CD4-positive, CD25-positive, alpha-beta regulatory T cell (primary cell): ENCODE data around the gene PDE4D. TPM values are rescaled to one million over a fixed set of nuclear protein-coding genes. Genes with fewer than 3 reads are reported as not detected.

Experiments used
- ATAC-seq, 2 donors: fragments of 150-1000 bp; cut with Tn5 transposase; one replicate each; pipeline ENCODE4 v1.10.0; 2021; ENCODE audit warnings: low read depth in 2 of 2, moderate number of reproducible peaks in 2 of 2, moderate library complexity in 1 of 2
- DNase-seq, 3 donors: peaks; one replicate each; pipeline versions ENCODE4 v3.0.0 to v3.0.0-alpha.2; 2012 to 2022; ENCODE audit warnings: mixed read lengths in 1 of 3
- H3K27ac ChIP-seq: one replicate; pipeline ENCODE4 v1.7.0; 2013; ENCODE audit warnings: mild to moderate bottlenecking, low read length; ENCODE audit not compliant: insufficient read depth, poor library complexity, severe bottlenecking
- H3K27me3 ChIP-seq: one replicate; pipeline ENCODE4 v1.7.0; 2013; ENCODE audit warnings: low read length; ENCODE audit not compliant: control insufficient read depth, insufficient read depth
- H3K36me3 ChIP-seq: one replicate; pipeline ENCODE4 v1.7.0; 2013; ENCODE audit warnings: mild to moderate bottlenecking, low read length, moderate library complexity; ENCODE audit not compliant: control insufficient read depth, insufficient read depth
- H3K4me1 ChIP-seq: 2 replicates; pipeline ENCODE4 v1.7.0; 2013; ENCODE audit warnings: mild to moderate bottlenecking, low read length; ENCODE audit not compliant: insufficient read depth, control insufficient read depth, poor library complexity, severe bottlenecking
- H3K4me3 ChIP-seq: one replicate; pipeline ENCODE4 v1.7.0; 2013; ENCODE audit warnings: low read depth, mild to moderate bottlenecking, low read length, moderate library complexity
- H3K9me3 ChIP-seq, 2 experiments: 1 replicate in 1 of 2; 2 replicates in 1 of 2; pipeline ENCODE4 v1.7.0; 2013; ENCODE audit warnings: low read length in 2 of 2, mild to moderate bottlenecking in 1 of 2, moderate library complexity in 1 of 2; ENCODE audit not compliant: control insufficient read depth in 2 of 2
- H3K27ac Mint-ChIP-seq, 3 donors: one replicate each; pipeline ENCODE4 v1.8.0; 2020 to 2022; ENCODE audit warnings: mild to moderate bottlenecking in 3 of 3, mixed read lengths in 3 of 3, moderate library complexity in 2 of 3
- H3K27me3 Mint-ChIP-seq: one replicate; pipeline ENCODE4 v1.8.0; 2022; ENCODE audit warnings: mild to moderate bottlenecking, mixed read lengths
- H3K36me3 Mint-ChIP-seq: one replicate; pipeline ENCODE4 v1.8.0; 2020; ENCODE audit warnings: mixed read lengths
- H3K4me1 Mint-ChIP-seq, 4 donors: one replicate each; pipeline ENCODE4 v1.8.0; 2020 to 2022; ENCODE audit warnings: mixed read lengths in 4 of 4, mild to moderate bottlenecking in 1 of 4
- H3K4me3 Mint-ChIP-seq, 4 donors: one replicate each; pipeline ENCODE4 v1.8.0; 2020 to 2022; ENCODE audit warnings: mild to moderate bottlenecking in 4 of 4, mixed read lengths in 4 of 4, moderate library complexity in 3 of 4
- H3K9me3 Mint-ChIP-seq, 7 donors: one replicate each; pipeline ENCODE4 v1.8.0; 2020 to 2022; ENCODE audit warnings: mixed read lengths in 7 of 7, mild to moderate bottlenecking in 3 of 7, moderate library complexity in 2 of 7
- polyA plus RNA-seq, 4 donors: library from polyadenylated mRNA; unstranded; fragments of 300-500 nt; fragmentation: Illumina TruSeq; gene quantifications; one replicate each; pipeline ENCODE4 v1.2.3, GENCODE V29; 2021
- total RNA-seq: library from RNA; stranded (reverse); gene quantifications from one replicate; pipeline ENCODE4 v1.2.3, GENCODE V29; 2022

The PDE4D gene
- total and polyA plus RNA-seq, 5 donors from 2014 or later: 2.1 to 39.9 (median 4.8) TPM

DNA sequence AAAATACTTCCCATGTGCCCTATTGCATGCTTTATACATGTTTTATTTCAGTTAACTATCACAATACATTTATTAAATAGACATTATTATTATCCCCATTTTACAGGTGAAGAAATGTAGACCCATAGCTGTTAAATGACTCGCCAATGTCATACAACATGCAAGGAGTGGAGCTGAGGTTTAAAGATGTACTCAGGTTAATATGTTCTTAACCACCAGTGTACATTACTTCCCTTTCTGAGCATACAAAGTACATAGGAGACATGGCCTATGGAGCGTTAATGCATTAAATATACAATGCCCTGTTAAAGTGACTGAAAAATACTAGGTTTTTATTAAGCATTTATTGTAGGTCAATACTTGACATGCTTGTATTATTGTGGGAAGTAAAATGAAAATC is 407.0 kb downstream of the PDE4D start:
- H3K4me3 Mint-ChIP-seq: no peak overlapping the region
- no peak overlapping the region for H3K27ac Mint-ChIP-seq
- H3K36me3 ChIP-seq: no peaks in the 10 kb centered on the region
- no peak overlapping the region for H3K27ac ChIP-seq
- H3K9me3 ChIP-seq: no peaks in the 10 kb centered on the region
- peaks cover 0 to 6% (median 2%) of the 10 kb centered on the region in 4 donors for H3K4me1 Mint-ChIP-seq
- DNase-seq (no peak), ATAC-seq (no peak)
- no peaks in the 10 kb centered on the region for H3K36me3 Mint-ChIP-seq
- H3K27me3 ChIP-seq: no peaks in the 10 kb centered on the region
- no peak overlapping the region for H3K4me3 ChIP-seq
- no peaks in the 10 kb centered on the region for H3K27me3 Mint-ChIP-seq
- peaks cover 0 to 2% (median 0%) of the 10 kb centered on the region in 7 donors for H3K9me3 Mint-ChIP-seq
- H3K4me1 ChIP-seq: no peaks in the 10 kb centered on the region

DNA sequence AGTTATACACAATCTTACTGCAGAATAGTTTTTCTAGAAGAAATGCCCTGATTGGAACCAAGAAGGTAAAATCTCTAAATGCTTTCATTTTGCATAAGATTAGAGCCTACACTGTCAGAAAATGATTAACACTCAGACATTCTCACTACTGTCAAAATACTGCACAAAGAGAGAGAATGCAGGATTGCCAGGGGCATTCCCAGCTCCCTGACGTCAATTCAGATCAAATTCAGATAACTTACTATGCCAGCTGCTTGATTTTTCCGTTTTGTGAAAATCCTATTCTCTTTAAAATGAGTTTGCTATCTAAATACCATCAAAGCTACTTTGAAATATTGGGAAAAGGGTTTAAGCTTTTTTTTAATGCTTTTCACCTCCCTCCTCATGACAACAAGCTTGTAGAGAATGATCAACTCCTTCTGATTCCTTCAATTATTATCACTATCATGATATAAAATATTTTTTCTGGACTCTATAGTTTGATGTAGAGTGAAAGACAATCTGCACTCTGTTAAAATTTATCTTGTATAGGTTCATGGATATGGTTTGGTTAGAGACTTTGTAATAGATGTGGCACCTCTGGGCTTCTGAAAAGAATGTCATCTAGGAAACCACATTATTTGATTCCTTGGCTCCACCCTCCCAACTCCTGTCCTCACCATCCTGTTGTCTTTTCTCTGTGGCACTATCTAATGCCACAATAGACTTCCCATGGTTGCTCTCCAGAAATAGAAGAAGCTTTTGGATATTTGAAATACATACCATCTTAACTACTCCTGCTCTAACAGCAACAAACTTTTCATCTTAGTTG is 407.7 kb downstream of the PDE4D start:
- no peak overlapping the region for H3K4me3 ChIP-seq
- Mint-ChIP-seq H3K9me3 (peaks cover 0 to 2% (median 0%) of the 10 kb centered on the region in 7 donors), H3K4me1 (peaks cover 0 to 6% (median 2%) of the 10 kb centered on the region in 4 donors), H3K4me3 (no peak overlapping the region), H3K36me3 (no peaks in the 10 kb centered on the region), H3K27ac (no peak overlapping the region), H3K27me3 (no peaks in the 10 kb centered on the region)
- H3K27ac ChIP-seq: no peak overlapping the region
- H3K9me3 ChIP-seq: no peaks in the 10 kb centered on the region
- no peaks in the 10 kb centered on the region for H3K36me3 ChIP-seq
- no peaks in the 10 kb centered on the region for H3K4me1 ChIP-seq
- H3K27me3 ChIP-seq: no peaks in the 10 kb centered on the region
- ATAC-seq (no peak), DNase-seq (no peak)

- Mint-ChIP-seq H3K4me1 (peaks cover 0 to 6% (median 2%) of the 10 kb centered on the region in 4 donors), H3K9me3 (peaks cover 0 to 3% (median 0%) of the 10 kb centered on the region in 7 donors), H3K27ac (no peak overlapping the region), H3K36me3 (no peaks in the 10 kb centered on the region), H3K27me3 (no peaks in the 10 kb centered on the region), H3K4me3 (no peak overlapping the region)
- no peaks in the 10 kb centered on the region for H3K4me1 ChIP-seq
- ATAC-seq (no peak), DNase-seq (no peak)
- no peaks in the 10 kb centered on the region for H3K36me3 ChIP-seq
- H3K4me3 ChIP-seq: no peak overlapping the region
- no peak overlapping the region for H3K27ac ChIP-seq
- no peaks in the 10 kb centered on the region for H3K27me3 ChIP-seq
- no peaks in the 10 kb centered on the region for H3K9me3 ChIP-seq
Observed at GRCh38 chr5:59485107-59485506, 408.4 kb downstream of the PDE4D start.

DNA sequence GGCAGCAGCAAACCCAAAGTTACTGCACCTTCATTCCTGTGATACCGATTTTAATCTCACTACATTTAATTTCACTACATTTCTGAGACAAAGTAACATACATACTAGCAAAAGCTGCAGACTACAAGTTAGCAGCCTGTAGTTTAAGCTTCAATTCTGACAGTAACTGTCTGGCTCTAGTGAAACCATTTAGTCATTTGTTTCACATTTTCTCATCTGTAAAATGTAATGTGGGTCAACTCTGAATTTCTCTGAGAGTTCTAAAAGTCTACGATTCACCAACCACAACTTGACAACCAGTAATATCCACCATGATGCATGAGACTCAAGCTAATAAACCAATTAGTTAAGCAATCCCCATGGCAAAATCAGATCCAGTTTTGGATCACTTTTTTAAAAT is 408.9 kb downstream of the PDE4D start:
- H3K27ac ChIP-seq: no peak overlapping the region
- Mint-ChIP-seq H3K4me3 (no peak overlapping the region), H3K9me3 (peaks cover 0 to 3% (median 0%) of the 10 kb centered on the region in 7 donors), H3K4me1 (peaks cover 0 to 6% (median 2%) of the 10 kb centered on the region in 4 donors), H3K36me3 (no peaks in the 10 kb centered on the region), H3K27me3 (no peaks in the 10 kb centered on the region), H3K27ac (no peak overlapping the region)
- ATAC-seq (no peak), DNase-seq (no peak)
- H3K27me3 ChIP-seq: no peaks in the 10 kb centered on the region
- no peaks in the 10 kb centered on the region for H3K9me3 ChIP-seq
- H3K4me1 ChIP-seq: no peaks in the 10 kb centered on the region
- no peak overlapping the region for H3K4me3 ChIP-seq
- no peaks in the 10 kb centered on the region for H3K36me3 ChIP-seq

- no peaks in the 10 kb centered on the region for H3K9me3 ChIP-seq
- Mint-ChIP-seq H3K4me1 (peaks cover 0 to 6% (median 2%) of the 10 kb centered on the region in 4 donors), H3K4me3 (no peak overlapping the region), H3K9me3 (peaks cover 0 to 3% (median 0%) of the 10 kb centered on the region in 7 donors), H3K27ac (no peak overlapping the region), H3K36me3 (no peaks in the 10 kb centered on the region), H3K27me3 (no peaks in the 10 kb centered on the region)
- H3K27me3 ChIP-seq: no peaks in the 10 kb centered on the region
- H3K4me3 ChIP-seq: no peak overlapping the region
- ATAC-seq (no peak), DNase-seq (no peak)
- no peaks in the 10 kb centered on the region for H3K4me1 ChIP-seq
- no peak overlapping the region for H3K27ac ChIP-seq
- no peaks in the 10 kb centered on the region for H3K36me3 ChIP-seq
Observed at GRCh38 chr5:59483971-59484472, 409.5 kb downstream of the PDE4D start.

- no peaks in the 10 kb centered on the region for H3K36me3 Mint-ChIP-seq
- Histone ChIP-seq H3K4me1 (no peaks in the 10 kb centered on the region), H3K36me3 (no peaks in the 10 kb centered on the region), H3K27me3 (no peaks in the 10 kb centered on the region), H3K9me3 (no peaks in the 10 kb centered on the region), H3K27ac (no peak overlapping the region), H3K4me3 (no peak overlapping the region)
- H3K4me1 Mint-ChIP-seq: no peaks in the 10 kb centered on the region
- peaks cover 0 to 3% (median 0%) of the 10 kb centered on the region in 7 donors for H3K9me3 Mint-ChIP-seq
- DNase-seq (no peak), ATAC-seq (no peak)
- no peaks in the 10 kb centered on the region for H3K27me3 Mint-ChIP-seq
- H3K27ac Mint-ChIP-seq: no peak overlapping the region
- no peak overlapping the region for H3K4me3 Mint-ChIP-seq
Observed at GRCh38 chr5:59479086-59479485, 414.4 kb downstream of the PDE4D start.

DNA sequence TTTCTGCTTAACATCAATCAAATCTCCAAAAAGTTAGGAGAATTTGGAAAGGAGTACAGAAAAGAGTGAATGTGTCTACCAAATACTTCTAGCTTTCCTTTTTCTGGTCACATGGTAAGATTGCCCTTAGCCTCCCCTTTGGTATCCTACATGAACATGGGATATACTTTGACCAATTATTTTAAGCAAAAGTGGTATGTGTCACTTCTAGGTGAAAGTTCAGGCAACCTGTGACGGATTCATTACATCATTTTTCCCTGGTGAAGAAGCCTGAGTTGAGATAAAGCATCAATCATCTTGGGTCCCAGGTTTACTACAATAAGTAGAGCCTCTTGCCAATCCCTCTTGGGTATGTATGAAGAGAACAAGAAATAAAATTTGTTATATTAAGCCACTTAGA is 419.2 kb downstream of the PDE4D start:
- Mint-ChIP-seq H3K4me3 (no peak overlapping the region), H3K36me3 (no peaks in the 10 kb centered on the region), H3K9me3 (peaks cover 0 to 3% (median 0%) of the 10 kb centered on the region in 7 donors), H3K27ac (no peak overlapping the region), H3K4me1 (no peaks in the 10 kb centered on the region), H3K27me3 (no peaks in the 10 kb centered on the region)
- no peaks in the 10 kb centered on the region for H3K27me3 ChIP-seq
- H3K4me1 ChIP-seq: no peaks in the 10 kb centered on the region
- no peaks in the 10 kb centered on the region for H3K36me3 ChIP-seq
- no peak overlapping the region for H3K4me3 ChIP-seq
- DNase-seq: no peak
- no peaks in the 10 kb centered on the region for H3K9me3 ChIP-seq
- ATAC-seq: no peak
- no peak overlapping the region for H3K27ac ChIP-seq

DNA sequence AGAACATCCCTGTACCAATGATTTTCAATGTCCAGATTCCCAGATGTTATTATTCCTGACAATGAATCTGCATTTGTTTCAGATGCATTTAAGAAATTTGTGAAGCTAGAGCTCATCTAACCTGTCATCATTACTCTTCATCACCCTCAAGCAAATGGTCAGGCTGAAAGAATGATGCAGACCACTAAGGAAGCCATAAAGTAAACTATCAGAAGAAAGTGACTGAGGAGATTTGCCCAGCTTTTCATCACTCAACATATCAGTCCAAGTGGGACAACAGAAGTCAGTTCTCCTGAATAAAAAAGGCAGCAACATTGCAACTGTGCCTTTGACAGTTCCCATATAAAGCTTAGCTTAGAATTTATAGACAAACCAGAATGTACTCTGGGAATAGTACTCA is 419.9 kb downstream of the PDE4D start:
- no peak overlapping the region for H3K27ac Mint-ChIP-seq
- Histone ChIP-seq H3K27ac (no peak overlapping the region), H3K27me3 (no peaks in the 10 kb centered on the region), H3K4me1 (no peaks in the 10 kb centered on the region), H3K4me3 (no peak overlapping the region), H3K36me3 (no peaks in the 10 kb centered on the region), H3K9me3 (no peaks in the 10 kb centered on the region)
- no peaks in the 10 kb centered on the region for H3K27me3 Mint-ChIP-seq
- no peak overlapping the region for H3K4me3 Mint-ChIP-seq
- no peak for ATAC-seq
- H3K4me1 Mint-ChIP-seq: no peaks in the 10 kb centered on the region
- H3K9me3 Mint-ChIP-seq: peaks cover 0 to 3% (median 0%) of the 10 kb centered on the region in 7 donors
- DNase-seq: no peak
- H3K36me3 Mint-ChIP-seq: no peaks in the 10 kb centered on the region
